ENCODE measurements around the gene IFNL4. TPM values are rescaled to one million over a fixed set of nuclear protein-coding genes. Genes with fewer than 3 reads are reported as not detected.

Gene IFNL4
- total and polyA plus RNA-seq, 2 of the 13 experiments (the other 11 are each of a cell fraction or from before 2014, with no cell fraction given), result not detected

- no peaks in the 10 kb centered on the region for H3K79me2 ChIP-seq (ENCODE audit: insufficient read depth, low read length)
- FAIRE-seq (no peak), ATAC-seq (no peak), DNase-seq (ENCODE audit: low spot score) (no peak)
- H2AFZ ChIP-seq (ENCODE audit: low read length), result no peak within 1 kb of the TSS
- H3K4me3 ChIP-seq (replicated peaks in 1 of 3; ENCODE audit: insufficient read depth in 1 of 3, low read depth in 2 of 3, low read length in 3 of 3), result no peak within 1 kb of the TSS; a peak in 1 of 6 replicates
- H3K36me3 ChIP-seq (replicated peaks in 1 of 2; ENCODE audit: control insufficient read depth in 1 of 2, insufficient read depth in 2 of 2, low read length in 2 of 2), result no peaks in the 10 kb centered on the region
- BruUV-seq (replicated peaks), result no TSS peak
- no peak within 1 kb of the TSS for H3K27ac ChIP-seq (ENCODE audit: extremely low read length, insufficient read depth, low read length)
- H3K27me3 ChIP-seq (ENCODE audit: control insufficient read depth in 1 of 2, insufficient read depth in 2 of 2, low read length in 2 of 2), result peaks cover 5 to 52% of the 10 kb centered on the region in 2 experiments
- H4K20me1 ChIP-seq (ENCODE audit: insufficient read depth, low read length), result no peaks in the 10 kb centered on the region
- ChIA-PET POLR2A (no interaction called here), CTCF (ENCODE audit: low intra/inter-chr PET ratio, low total read pairs) (no interaction called here)
- intact Hi-C loops (cut with micrococcal nuclease; ENCODE audit: unreplicated experiment), result no loop called here
- in situ Hi-C loops (cut with HindIII; ENCODE audit: extremely low pct_ligation_motif_present, low pct_unique_long_range_greater_than_20kb), result no loop called here
- no peaks in the 10 kb centered on the region for H3K9me3 ChIP-seq (ENCODE audit: low read length)
- 26% methylated on average over 9 of the region's 51 CpGs for WGBS (ENCODE audit: low lambda C conversion rate)
- H3K9ac ChIP-seq (ENCODE audit: insufficient read depth, low read depth, low read length), result no peak within 1 kb of the TSS
- peak within 1 kb of the TSS; percentile 23; the same call in 1 of the 2 replicates for H3K4me2 ChIP-seq (ENCODE audit: low read depth, low read length)
- peaks cover 15% of the 10 kb centered on the region for H3K4me1 ChIP-seq (ENCODE audit: insufficient read depth, low read length)
- TF ChIP-seq GATA4 (IDR thresholded peaks at IDR 0.05; ENCODE audit: borderline replicate concordance, low read depth), result no peak
- TF ChIP-seq RFX1 (IDR thresholded peaks at IDR 0.05), result no peak
- TF ChIP-seq, protein P1, sequence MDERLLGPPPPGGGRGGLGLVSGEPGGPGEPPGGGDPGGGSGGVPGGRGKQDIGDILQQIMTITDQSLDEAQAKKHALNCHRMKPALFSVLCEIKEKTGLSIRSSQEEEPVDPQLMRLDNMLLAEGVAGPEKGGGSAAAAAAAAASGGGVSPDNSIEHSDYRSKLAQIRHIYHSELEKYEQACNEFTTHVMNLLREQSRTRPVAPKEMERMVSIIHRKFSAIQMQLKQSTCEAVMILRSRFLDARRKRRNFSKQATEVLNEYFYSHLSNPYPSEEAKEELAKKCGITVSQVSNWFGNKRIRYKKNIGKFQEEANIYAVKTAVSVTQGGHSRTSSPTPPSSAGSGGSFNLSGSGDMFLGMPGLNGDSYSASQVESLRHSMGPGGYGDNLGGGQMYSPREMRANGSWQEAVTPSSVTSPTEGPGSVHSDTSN (CRISPR knock-in tag; IDR thresholded peaks at IDR 0.05), result no peak
- TF ChIP-seq GABPB1 (CRISPR knock-in tag; IDR thresholded peaks at IDR 0.05), result no peak
- TF ChIP-seq ZSCAN22 (CRISPR knock-in tag; IDR thresholded peaks at IDR 0.05), result peak; percentile 1; the same call in 1 of the 2 replicates
- TF ChIP-seq TCF7L2 (IDR thresholded peaks at IDR 0.05; ENCODE audit: low read depth, low read length), result no peak
- TF ChIP-seq SOX5 (CRISPR knock-in tag; IDR thresholded peaks at IDR 0.05; ENCODE audit: borderline replicate concordance), result no peak
- TF ChIP-seq JUND (CRISPR knock-in tag; IDR thresholded peaks at IDR 0.05), result no peak
- TF ChIP-seq ZNF564 (CRISPR knock-in tag; IDR thresholded peaks at IDR 0.05), result no peak
- no peak for TF ChIP-seq HMGXB3 (CRISPR knock-in tag; IDR thresholded peaks at IDR 0.05; ENCODE audit: borderline replicate concordance)
- peak; percentile 18; the same call in 1 of the 2 replicates for TF ChIP-seq ZNF687 (CRISPR knock-in tag; IDR thresholded peaks at IDR 0.05)
- TF ChIP-seq ZNF24 (IDR thresholded peaks at IDR 0.05), result no peak
- TF ChIP-seq ZFP82 (CRISPR knock-in tag; IDR thresholded peaks at IDR 0.05; ENCODE audit: borderline replicate concordance), result no peak
Measured at GRCh38 chr19:39196860-39197562, 51.6 kb downstream of the IFNL4 start, which contains the start of gene NCCRP1. Gene NCCRP1 (plus strand): TSS chr19:39196964. CDS start chr19:39196983, 19 bp downstream.

Measured in HepG2 (cell line).